H1 (cell line): ENCODE data around the gene BHMT. TPM values are rescaled to one million over a fixed set of nuclear protein-coding genes. Genes with fewer than 3 reads are reported as not detected.

Source experiments
- CHD7 ChIP-seq: fragments of 300-600 bp; sonication (generic); IDR thresholded peaks from 2 replicates; pipeline ENCODE4 v1.7.1; 2012; ENCODE audit warnings: low read length, moderate library complexity, mild to moderate bottlenecking, inconsistent platforms; ENCODE audit not compliant: insufficient replicate concordance
- EP300 ChIP-seq, 2 experiments: IDR thresholded peaks; 1 replicate in 1 of 2; 2 replicates in 1 of 2; pipeline ENCODE4 v1.6.1; 2011 to 2012; ENCODE audit warnings: low read depth in 2 of 2, low read length in 2 of 2, mild to moderate bottlenecking in 2 of 2, borderline replicate concordance in 1 of 2, inconsistent platforms in 1 of 2, moderate library complexity in 1 of 2
- KDM1A ChIP-seq: fragments of 200-600, 300-600 bp; sonication (generic); IDR thresholded peaks from 2 replicates; pipeline ENCODE4 v1.7.1; 2016; ENCODE audit warnings: mild to moderate bottlenecking, low read length, borderline replicate concordance
- KDM4A ChIP-seq: IDR thresholded peaks from one replicate; pipeline ENCODE4 v1.7.1; 2012; ENCODE audit warnings: low read depth, mild to moderate bottlenecking, moderate library complexity, low read length, inconsistent platforms; ENCODE audit not compliant: severe bottlenecking
- POLR2A ChIP-seq, 2 experiments: IDR thresholded peaks; 1 replicate in 1 of 2; 2 replicates in 1 of 2; pipeline ENCODE4 v1.6.1; 2011; ENCODE audit warnings: low read depth in 2 of 2, low read length in 2 of 2, mild to moderate bottlenecking in 2 of 2; ENCODE audit errors: control extremely low read depth in 1 of 2
- RNF2 ChIP-seq: fragments of 200-900, 300-1000 bp; sonication (generic); IDR thresholded peaks from 2 replicates; pipeline ENCODE4 v1.7.1; 2016; ENCODE audit warnings: borderline replicate concordance, low read depth, mild to moderate bottlenecking, antibody characterized with exemption, low read length; ENCODE audit not compliant: poor library complexity, severe bottlenecking; ENCODE audit errors: missing control alignments
- RXRA ChIP-seq: IDR thresholded peaks from 2 replicates; pipeline ENCODE4 v1.6.1; 2011; ENCODE audit warnings: low read depth, mild to moderate bottlenecking, low read length, moderate library complexity; ENCODE audit not compliant: insufficient read depth
- SUZ12 ChIP-seq: fragments of 200-600 bp; sonication (generic); IDR thresholded peaks from 2 replicates; pipeline ENCODE4 v1.6.1; 2012; ENCODE audit warnings: mild to moderate bottlenecking, inconsistent platforms, low read length, moderate library complexity, mixed read lengths
- TAF1 ChIP-seq: IDR thresholded peaks from 2 replicates; pipeline ENCODE4 v1.6.1; 2011; ENCODE audit warnings: mild to moderate bottlenecking, low read depth, low read length
- polyA plus RNA-seq, 7 experiments: library from polyadenylated mRNA; depleted of rRNA in 3 of 7; stranded (reverse) in 5 of 7; unstranded in 2 of 7; fragments of >200 nt in 5 of 7; fragments of 200-250 nt in 2 of 7; gene quantifications; 1 replicate in 5 of 7; 2 replicates in 1 of 7; 4 replicates in 1 of 7; pipeline versions ENCODE4 v1.2.1 to v1.2.3, GENCODE V29; 2011 to 2013; ENCODE audit warnings: missing spikeins in 2 of 7, mixed read lengths in 2 of 7
- total RNA-seq: library from RNA; stranded (reverse); fragmentation: NEBNext Ultra II Directional; extraction: Animal tissue kit (Norgen Biotek cat#: 25700); gene quantifications from 2 replicates; pipeline ENCODE4 v1.2.1, GENCODE V29; 2021

BHMT gene
- total and polyA plus RNA-seq, 2 of the 8 experiments (the other 6 are each of a cell fraction or from before 2014, with no cell fraction given), result 0.54 to 1.6 TPM

GRCh38 chr5:79124607-79125006 lies 13.0 kb downstream of the BHMT start (continued):
- no peak for TF ChIP-seq CHD7
- no peak for TF ChIP-seq RNF2
- TF ChIP-seq POLR2A (IDR thresholded peaks at IDR 0.05; ENCODE audit: control extremely low read depth in 1 of 2, low read depth in 2 of 2, low read length in 2 of 2), result no peak
- TF ChIP-seq RXRA, result no peak
- TF ChIP-seq KDM4A, result no peak
- TF ChIP-seq EP300 (IDR thresholded peaks at IDR 0.05; ENCODE audit: borderline replicate concordance in 1 of 2, low read depth in 2 of 2, low read length in 2 of 2), result no peak
- no peak for TF ChIP-seq KDM1A
- TF ChIP-seq SUZ12, result no peak
- no peak for TF ChIP-seq TAF1
